ENCODE measurements around the gene AP1M1. TPM values are rescaled to one million over a fixed set of nuclear protein-coding genes. Genes with fewer than 3 reads are reported as not detected.
A peak's percentile ranks its signal among the peaks of the same experiment; 100 is the strongest.

AP1M1 gene
- total RNA-seq, 4 donors from 2014 or later = 68.2 to 119 (median 73.5) TPM

DNA sequence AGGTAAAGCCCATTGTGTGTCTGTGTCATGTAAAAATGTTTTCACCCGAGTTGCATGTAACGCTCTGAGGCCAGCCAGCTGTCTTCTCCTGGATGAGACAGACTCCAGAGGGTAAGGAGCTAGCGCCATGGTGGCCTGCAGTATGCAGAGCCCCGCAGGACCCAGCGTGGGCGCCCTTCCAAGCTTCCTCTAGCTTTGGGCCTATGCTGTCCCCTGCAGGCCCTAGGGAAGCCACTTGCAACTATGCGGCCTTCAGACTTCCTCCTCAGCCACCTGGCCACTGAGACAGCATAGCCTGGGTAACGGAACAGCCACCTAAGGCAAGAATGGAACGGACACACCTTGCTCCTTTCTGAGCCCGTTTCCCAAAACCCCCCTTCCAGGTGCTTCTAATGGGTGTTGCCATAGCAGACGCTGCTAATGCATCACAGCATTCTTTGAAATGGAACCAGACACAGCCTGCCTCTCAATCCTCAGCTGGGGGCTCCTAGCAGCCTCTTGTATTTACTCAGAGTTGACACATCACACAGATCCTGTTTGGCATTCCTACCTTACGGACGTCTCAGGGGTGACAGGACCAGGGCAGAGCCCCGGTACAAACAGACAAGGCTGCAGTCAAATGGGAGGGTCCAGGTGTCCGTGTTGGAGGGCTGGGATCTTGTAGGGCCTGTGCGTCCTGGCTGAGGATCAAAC lies 6.3 kb upstream of the AP1M1 start:
- ATAC-seq = no peak
- TF ChIP-seq CTCF (IDR thresholded peaks at IDR 0.05 in 4 of 5, conservative IDR thresholded peaks at IDR 0.05 in 1 of 5) = no peak
- no peak for TF ChIP-seq POLR2A (IDR thresholded peaks at IDR 0.05)
- H3K4me1 ChIP-seq = peaks cover 5 to 7% of the 10 kb centered on the region in 2 donors
- no peak overlapping the region for H3K4me3 ChIP-seq
- no peaks in the 10 kb centered on the region for H3K27me3 ChIP-seq
- DNase-seq = no peak
- no peaks in the 10 kb centered on the region for H3K9me3 ChIP-seq
- no peak overlapping the region for H3K27ac ChIP-seq
- in situ Hi-C loops (cut with MboI; ENCODE audit: low sequenced_read_pairs in 4 of 4) (loop anchor here in 3 of 4 donors (10.0 to 25.0 kb wide), 3 partner anchors 77 to 604 kb away; partner anchors contain the start of gene RAB8A (in 1 of the 3)), intact Hi-C loops (cut with DNase I; ENCODE audit: low total_unique reads) (loop anchor here (10.0 kb wide), 1 partner anchor 357 kb away; no protein-coding TSS in a partner anchor)
- peaks cover 0 to 42% of the 10 kb centered on the region in 2 donors for H3K36me3 ChIP-seq

- ATAC-seq (no peak), DNase-seq (no peak)
- Histone ChIP-seq H3K9me3 (no peaks in the 10 kb centered on the region), H3K4me1 (peaks cover 8 to 10% of the 10 kb centered on the region in 2 donors), H3K4me3 (no peak overlapping the region), H3K27me3 (no peaks in the 10 kb centered on the region), H3K36me3 (peaks cover 0 to 31% of the 10 kb centered on the region in 2 donors), H3K27ac (no peak overlapping the region)
- TF ChIP-seq CTCF (IDR thresholded peaks at IDR 0.05 in 4 of 5, conservative IDR thresholded peaks at IDR 0.05 in 1 of 5) = no peak
- TF ChIP-seq POLR2A (IDR thresholded peaks at IDR 0.05) = no peak
- intact Hi-C loops (cut with DNase I; ENCODE audit: low total_unique reads) (loop anchor here (10.0 kb wide), 1 partner anchor 359 kb away; no protein-coding TSS in a partner anchor), in situ Hi-C loops (cut with MboI; ENCODE audit: low sequenced_read_pairs in 4 of 4) (loop anchor here in 3 of 4 donors (10.0 to 25.0 kb wide), 3 partner anchors 79 to 606 kb away; partner anchors contain the start of gene RAB8A (in 1 of the 3))
These were observed 4.2 kb upstream of the AP1M1 start for GRCh38 chr19:16193466-16193865.

GRCh38 chr19:16197188-16197621 lies 506 bp upstream of the AP1M1 start:
- peak overlapping the region; percentile 77 to 93 (median 90) for H3K27ac ChIP-seq
- in situ Hi-C loops (cut with MboI; ENCODE audit: low sequenced_read_pairs in 4 of 4) = loop anchor here in 3 of 4 donors (10.0 to 25.0 kb wide), 3 partner anchors 82 to 610 kb away; partner anchors contain the start of gene RAB8A (in 1 of the 3)
- no peaks in the 10 kb centered on the region for H3K9me3 ChIP-seq
- no peak for TF ChIP-seq POLR2A (IDR thresholded peaks at IDR 0.05)
- no peak for TF ChIP-seq CTCF (IDR thresholded peaks at IDR 0.05 in 4 of 5, conservative IDR thresholded peaks at IDR 0.05 in 1 of 5)
- H3K4me1 ChIP-seq = peaks cover 20 to 27% of the 10 kb centered on the region in 2 donors
- H3K36me3 ChIP-seq = peaks cover 0 to 2% of the 10 kb centered on the region in 2 donors
- DNase-seq (no peak), ATAC-seq (peak in 1 of 2 donors; percentile 27)
- peak overlapping the region; percentile 87 to 100 (median 92) for H3K4me3 ChIP-seq
- no peaks in the 10 kb centered on the region for H3K27me3 ChIP-seq
- intact Hi-C loops (cut with DNase I; ENCODE audit: low total_unique reads) = loop anchor here (1.0 to 10.0 kb wide), 3 partner anchors 12 to 362 kb away; partner anchors contain the start of genes FAM32A and RAB8A

DNA sequence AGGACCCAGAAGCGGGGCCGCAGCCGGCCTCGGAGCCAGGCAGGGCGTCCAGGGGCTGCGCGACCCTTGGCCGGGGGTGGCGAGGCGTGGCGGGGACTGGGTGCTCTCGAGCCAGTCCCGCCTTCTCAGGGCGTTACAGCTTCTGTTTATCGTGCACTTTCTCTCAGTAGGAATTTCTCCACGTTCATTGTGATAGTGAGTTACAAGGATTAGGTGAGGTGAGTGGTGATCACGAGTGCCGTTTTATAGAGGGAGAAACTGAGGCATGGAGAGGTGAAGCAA lies 600 bp downstream of the AP1M1 start:
- in situ Hi-C loops (cut with MboI; ENCODE audit: low sequenced_read_pairs in 4 of 4) (loop anchor here in 3 of 4 donors (10.0 to 25.0 kb wide), 3 partner anchors 84 to 611 kb away; partner anchors contain the start of gene RAB8A (in 1 of the 3)), intact Hi-C loops (cut with DNase I; ENCODE audit: low total_unique reads) (loop anchor here (10.0 kb wide), 1 partner anchor 364 kb away; no protein-coding TSS in a partner anchor)
- Histone ChIP-seq H3K9me3 (no peaks in the 10 kb centered on the region), H3K4me1 (peaks cover 20 to 27% of the 10 kb centered on the region in 2 donors), H3K27ac (peak overlapping the region; percentile 77 to 93 (median 90)), H3K36me3 (peaks cover 0 to 5% of the 10 kb centered on the region in 2 donors), H3K4me3 (peak overlapping the region; percentile 87 to 100 (median 92)), H3K27me3 (no peaks in the 10 kb centered on the region)
- TF ChIP-seq CTCF (IDR thresholded peaks at IDR 0.05 in 4 of 5, conservative IDR thresholded peaks at IDR 0.05 in 1 of 5) (no peak), POLR2A (IDR thresholded peaks at IDR 0.05) (no peak)
- no peak for DNase-seq
- no peak for ATAC-seq

All from gastrocnemius medialis (tissue), 4 donors.